WERI-Rb-1 (cell line): ENCODE measurements around the gene TMEM256.

ENCODE experiments used
- DNase-seq: peaks from one replicate; pipeline ENCODE4 v3.0.0-alpha.2; 2020
- H3K27ac ChIP-seq: fragments of 250-450 bp; sonication (Bioruptor Pico); 2 replicates; pipeline ENCODE4 v1.5.1; 2020; ENCODE audit warnings: mild to moderate bottlenecking, moderate library complexity
- H3K27me3 ChIP-seq: fragments of 250-450 bp; sonication (Bioruptor Pico); 2 replicates; pipeline ENCODE4 v1.5.1; 2021; ENCODE audit warnings: mild to moderate bottlenecking, low read depth, moderate library complexity; ENCODE audit not compliant: insufficient read depth, severe bottlenecking
- H3K36me3 ChIP-seq: fragments of 250-450 bp; sonication (Bioruptor Pico); 2 replicates; pipeline ENCODE4 v1.5.1; 2020; ENCODE audit warnings: mild to moderate bottlenecking, moderate library complexity
- H3K4me3 ChIP-seq: 2 replicates; pipeline ENCODE4 v1.5.1; 2011; ENCODE audit warnings: low read depth, mild to moderate bottlenecking, control low read depth, low read length
- H3K9me3 ChIP-seq: fragments of 250-450 bp; sonication (Bioruptor Pico); 2 replicates; pipeline ENCODE4 v1.5.1; 2021; ENCODE audit warnings: mild to moderate bottlenecking, moderate library complexity; ENCODE audit not compliant: severe bottlenecking
- CTCF ChIP-seq: IDR thresholded peaks from 2 replicates; pipeline ENCODE4 v1.5.1; 2011; ENCODE audit warnings: low read depth, mild to moderate bottlenecking, control low read depth, inconsistent platforms, low read length

The TMEM256 gene

GRCh38 chr17:7389924-7390910 is 13.7 kb downstream of the TMEM256 start:
- no peak overlapping the region for H3K27ac ChIP-seq
- TF ChIP-seq CTCF, result no peak
- peaks cover 28% of the 10 kb centered on the region for H3K36me3 ChIP-seq
- no peaks in the 10 kb centered on the region for H3K27me3 ChIP-seq
- H3K9me3 ChIP-seq, result no peaks in the 10 kb centered on the region
- DNase-seq, result no peak
- no peak overlapping the region for H3K4me3 ChIP-seq

GRCh38 chr17:7388856-7389255 is 15.0 kb downstream of the TMEM256 start:
- no peaks in the 10 kb centered on the region for H3K9me3 ChIP-seq
- no peaks in the 10 kb centered on the region for H3K27me3 ChIP-seq
- H3K27ac ChIP-seq, result no peak overlapping the region
- no peak overlapping the region for H3K4me3 ChIP-seq
- TF ChIP-seq CTCF, result no peak
- DNase-seq, result no peak
- H3K36me3 ChIP-seq, result peaks cover 32% of the 10 kb centered on the region

GRCh38 chr17:7384489-7385081 is 19.3 kb downstream of the TMEM256 start:
- peaks cover 30% of the 10 kb centered on the region for H3K36me3 ChIP-seq
- H3K27ac ChIP-seq, result no peak overlapping the region
- DNase-seq, result no peak
- no peak overlapping the region for H3K4me3 ChIP-seq
- H3K27me3 ChIP-seq, result no peaks in the 10 kb centered on the region
- no peak for TF ChIP-seq CTCF
- H3K9me3 ChIP-seq, result no peaks in the 10 kb centered on the region

GRCh38 chr17:7383742-7384488 is 20.0 kb downstream of the TMEM256 start:
- no peak for TF ChIP-seq CTCF
- Histone ChIP-seq H3K4me3 (no peak overlapping the region), H3K9me3 (no peaks in the 10 kb centered on the region), H3K27ac (no peak overlapping the region), H3K27me3 (no peaks in the 10 kb centered on the region), H3K36me3 (peaks cover 24% of the 10 kb centered on the region)
- no peak for DNase-seq

- H3K4me3 ChIP-seq, result no peak overlapping the region
- H3K9me3 ChIP-seq, result no peaks in the 10 kb centered on the region
- no peak for DNase-seq
- no peak for TF ChIP-seq CTCF
- no peaks in the 10 kb centered on the region for H3K27me3 ChIP-seq
- no peak overlapping the region for H3K27ac ChIP-seq
- peaks cover 18% of the 10 kb centered on the region for H3K36me3 ChIP-seq
These were observed 20.5 kb downstream of the TMEM256 start for GRCh38 chr17:7383371-7383741.
